ENCODE measurements around the gene TOMM6. TPM values are rescaled to one million over a fixed set of nuclear protein-coding genes. Genes with fewer than 3 reads are reported as not detected.

The TOMM6 gene
- total RNA-seq, 1 experiment from 2014 or later: 265 TPM

DNA sequence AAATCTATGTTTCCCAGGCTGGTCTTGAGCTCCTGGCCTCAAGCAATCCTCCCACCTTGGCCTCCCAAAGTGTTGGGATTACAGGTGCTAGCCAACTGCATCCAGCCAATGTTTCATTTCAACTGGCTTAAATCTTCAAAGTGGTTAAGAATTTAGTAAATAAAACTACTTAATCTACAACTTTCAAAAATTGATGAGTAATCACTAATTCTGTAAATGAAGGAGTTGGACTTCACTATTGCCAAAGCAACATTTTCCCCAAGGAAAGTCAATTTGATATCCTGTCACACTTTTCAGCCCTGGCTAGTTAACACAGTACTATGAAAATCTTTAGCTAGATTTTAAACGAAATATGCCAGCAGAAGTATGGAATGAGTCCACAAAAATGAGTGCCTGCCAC lies 3.8 kb downstream of the TOMM6 start:
- Mint-ChIP-seq H3K4me3 (ENCODE audit: low read depth, unreplicated experiment) (no peak overlapping the region), H3K9me3 (ENCODE audit: low read depth, unreplicated experiment) (no peaks in the 10 kb centered on the region), H3K36me3 (ENCODE audit: insufficient read depth, unreplicated experiment) (peaks cover 61% of the 10 kb centered on the region), H3K27ac (ENCODE audit: unreplicated experiment) (no peak overlapping the region), H3K27me3 (ENCODE audit: unreplicated experiment) (no peaks in the 10 kb centered on the region), H3K4me1 (ENCODE audit: low read depth, unreplicated experiment) (peaks cover 12% of the 10 kb centered on the region)
- TF ChIP-seq, protein P1, sequence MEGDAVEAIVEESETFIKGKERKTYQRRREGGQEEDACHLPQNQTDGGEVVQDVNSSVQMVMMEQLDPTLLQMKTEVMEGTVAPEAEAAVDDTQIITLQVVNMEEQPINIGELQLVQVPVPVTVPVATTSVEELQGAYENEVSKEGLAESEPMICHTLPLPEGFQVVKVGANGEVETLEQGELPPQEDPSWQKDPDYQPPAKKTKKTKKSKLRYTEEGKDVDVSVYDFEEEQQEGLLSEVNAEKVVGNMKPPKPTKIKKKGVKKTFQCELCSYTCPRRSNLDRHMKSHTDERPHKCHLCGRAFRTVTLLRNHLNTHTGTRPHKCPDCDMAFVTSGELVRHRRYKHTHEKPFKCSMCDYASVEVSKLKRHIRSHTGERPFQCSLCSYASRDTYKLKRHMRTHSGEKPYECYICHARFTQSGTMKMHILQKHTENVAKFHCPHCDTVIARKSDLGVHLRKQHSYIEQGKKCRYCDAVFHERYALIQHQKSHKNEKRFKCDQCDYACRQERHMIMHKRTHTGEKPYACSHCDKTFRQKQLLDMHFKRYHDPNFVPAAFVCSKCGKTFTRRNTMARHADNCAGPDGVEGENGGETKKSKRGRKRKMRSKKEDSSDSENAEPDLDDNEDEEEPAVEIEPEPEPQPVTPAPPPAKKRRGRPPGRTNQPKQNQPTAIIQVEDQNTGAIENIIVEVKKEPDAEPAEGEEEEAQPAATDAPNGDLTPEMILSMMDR (IDR thresholded peaks at IDR 0.05; ENCODE audit: unreplicated experiment): no peak
- intact Hi-C loops (cut with micrococcal nuclease; ENCODE audit: unreplicated experiment): no loop called here
- CTCF ChIA-PET: interaction anchor here (0.5 kb wide), 1 partner anchor 63 kb away, joined by 3 read pairs; no protein-coding TSS in a partner anchor
- DNase-seq: no peak
- no TSS peak for BruUV-seq (replicated peaks)

DNA sequence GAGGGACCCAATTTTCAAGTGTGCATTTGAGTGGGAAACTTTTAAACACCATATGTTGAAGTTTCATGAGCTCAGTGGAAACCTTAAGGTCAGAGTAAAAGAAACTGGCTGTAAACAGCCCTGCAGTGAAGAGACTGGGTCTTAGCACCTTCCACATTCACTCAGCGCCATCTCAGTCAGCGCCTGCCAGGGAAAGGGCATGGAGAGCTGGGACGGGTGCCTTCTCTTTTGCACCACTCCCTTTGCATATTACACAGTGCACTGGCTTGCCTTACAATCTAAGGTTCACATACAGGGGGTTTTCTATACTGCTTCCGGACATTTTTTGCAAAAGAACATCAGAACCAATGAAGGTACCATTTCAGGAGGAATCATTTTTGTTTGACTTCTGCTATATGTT lies 4.5 kb downstream of the TOMM6 start:
- Mint-ChIP-seq H3K27ac (ENCODE audit: unreplicated experiment) (no peak overlapping the region), H3K9me3 (ENCODE audit: low read depth, unreplicated experiment) (no peaks in the 10 kb centered on the region), H3K36me3 (ENCODE audit: insufficient read depth, unreplicated experiment) (peaks cover 55% of the 10 kb centered on the region), H3K4me1 (ENCODE audit: low read depth, unreplicated experiment) (peaks cover 12% of the 10 kb centered on the region), H3K4me3 (ENCODE audit: low read depth, unreplicated experiment) (no peak overlapping the region), H3K27me3 (ENCODE audit: unreplicated experiment) (no peaks in the 10 kb centered on the region)
- no TSS peak for BruUV-seq (replicated peaks)
- TF ChIP-seq, protein P1 (IDR thresholded peaks at IDR 0.05; ENCODE audit: unreplicated experiment): no peak
- intact Hi-C loops (cut with micrococcal nuclease; ENCODE audit: unreplicated experiment): no loop called here
- CTCF ChIA-PET: interaction anchor here (0.5 kb wide), 1 partner anchor 63 kb away, joined by 3 read pairs; no protein-coding TSS in a partner anchor
- no peak for DNase-seq

DNA sequence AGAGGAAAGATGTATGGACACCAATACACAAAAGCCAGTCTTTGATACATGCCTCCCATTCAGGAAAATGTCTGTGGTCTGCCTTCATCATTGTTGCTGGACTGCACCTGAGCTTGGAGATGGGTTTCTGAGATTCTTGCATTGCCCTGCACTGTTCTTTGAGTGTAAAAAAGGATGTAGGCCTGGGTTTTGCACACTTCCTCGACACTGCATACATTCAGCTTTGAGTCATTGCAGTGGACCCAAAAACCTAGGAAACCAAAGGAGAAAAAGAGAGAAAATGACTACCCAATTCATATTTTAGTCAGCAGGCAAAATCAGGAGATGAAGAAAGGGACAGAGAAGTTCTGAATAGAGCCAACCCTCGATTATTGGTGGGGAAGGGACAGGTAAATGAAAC lies 9.0 kb downstream of the TOMM6 start:
- Mint-ChIP-seq H3K9me3 (ENCODE audit: low read depth, unreplicated experiment) (no peaks in the 10 kb centered on the region), H3K27me3 (ENCODE audit: unreplicated experiment) (no peaks in the 10 kb centered on the region), H3K27ac (ENCODE audit: unreplicated experiment) (no peak overlapping the region), H3K4me3 (ENCODE audit: low read depth, unreplicated experiment) (no peak overlapping the region), H3K36me3 (ENCODE audit: insufficient read depth, unreplicated experiment) (peaks cover 15% of the 10 kb centered on the region), H3K4me1 (ENCODE audit: low read depth, unreplicated experiment) (no peaks in the 10 kb centered on the region)
- no peak for DNase-seq
- CTCF ChIA-PET: no interaction called here
- intact Hi-C loops (cut with micrococcal nuclease; ENCODE audit: unreplicated experiment): no loop called here
- TF ChIP-seq, protein P1 (IDR thresholded peaks at IDR 0.05; ENCODE audit: unreplicated experiment): no peak
- BruUV-seq (replicated peaks): no TSS peak

DNA sequence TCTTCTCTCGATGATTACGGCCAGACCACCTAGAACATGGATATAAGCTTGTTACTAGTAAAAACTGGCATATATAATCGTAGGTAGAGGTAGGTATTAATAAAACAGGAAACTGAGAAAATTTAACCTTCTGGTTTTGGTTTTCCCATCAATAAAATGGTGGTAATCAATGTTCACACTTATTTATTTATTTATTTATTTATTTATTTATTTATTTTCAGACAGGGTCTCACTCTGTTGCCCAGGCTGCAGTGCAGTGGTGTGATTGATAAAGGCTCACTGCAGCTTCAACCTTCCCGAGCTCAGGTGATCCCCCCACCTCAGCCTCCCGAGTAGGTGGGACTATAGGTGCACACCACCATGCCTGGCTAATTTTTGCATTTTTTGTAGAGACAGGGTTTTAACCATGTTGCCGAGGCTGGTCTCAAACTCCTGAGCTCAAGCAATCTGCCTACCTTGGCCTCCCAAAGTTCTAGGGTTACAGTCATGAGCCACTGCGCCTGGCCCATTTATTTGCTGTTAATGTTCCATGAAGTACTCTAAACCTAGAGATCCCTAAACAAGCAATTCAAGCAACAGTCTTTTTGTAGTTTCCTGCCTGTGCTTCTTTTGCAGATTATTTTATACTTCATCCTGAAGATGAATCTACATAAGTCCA lies 11.5 kb downstream of the TOMM6 start:
- intact Hi-C loops (cut with micrococcal nuclease; ENCODE audit: unreplicated experiment): no loop called here
- TF ChIP-seq, protein P1 (IDR thresholded peaks at IDR 0.05; ENCODE audit: unreplicated experiment): no peak
- no peaks in the 10 kb centered on the region for H3K9me3 Mint-ChIP-seq (ENCODE audit: low read depth, unreplicated experiment)
- no peak for DNase-seq
- H3K27me3 Mint-ChIP-seq (ENCODE audit: unreplicated experiment): no peaks in the 10 kb centered on the region
- H3K4me3 Mint-ChIP-seq (ENCODE audit: low read depth, unreplicated experiment): no peak overlapping the region
- no peaks in the 10 kb centered on the region for H3K4me1 Mint-ChIP-seq (ENCODE audit: low read depth, unreplicated experiment)
- no TSS peak for BruUV-seq (replicated peaks)
- CTCF ChIA-PET: interaction anchor here (1.6 kb wide), 1 partner anchor 13 kb away, joined by 3 read pairs; no protein-coding TSS in a partner anchor
- H3K27ac Mint-ChIP-seq (ENCODE audit: unreplicated experiment): no peak overlapping the region
- H3K36me3 Mint-ChIP-seq (ENCODE audit: insufficient read depth, unreplicated experiment): no peaks in the 10 kb centered on the region

Data from Calu3 (cell line).